Stimulated activated CD8-positive, alpha-beta memory T cell treated with anti-CD3 and anti-CD28 coated beads, Interleukin-15, amount 100 ng/mL, for 4 hours (primary cell): ENCODE results near the gene SH2D1B.

Experiments
- DNase-seq, 2 donors: peaks; one replicate each; pipeline ENCODE4 v3.0.0-alpha.2; 2020; ENCODE audit warnings: low read depth in 2 of 2

The SH2D1B gene

DNA sequence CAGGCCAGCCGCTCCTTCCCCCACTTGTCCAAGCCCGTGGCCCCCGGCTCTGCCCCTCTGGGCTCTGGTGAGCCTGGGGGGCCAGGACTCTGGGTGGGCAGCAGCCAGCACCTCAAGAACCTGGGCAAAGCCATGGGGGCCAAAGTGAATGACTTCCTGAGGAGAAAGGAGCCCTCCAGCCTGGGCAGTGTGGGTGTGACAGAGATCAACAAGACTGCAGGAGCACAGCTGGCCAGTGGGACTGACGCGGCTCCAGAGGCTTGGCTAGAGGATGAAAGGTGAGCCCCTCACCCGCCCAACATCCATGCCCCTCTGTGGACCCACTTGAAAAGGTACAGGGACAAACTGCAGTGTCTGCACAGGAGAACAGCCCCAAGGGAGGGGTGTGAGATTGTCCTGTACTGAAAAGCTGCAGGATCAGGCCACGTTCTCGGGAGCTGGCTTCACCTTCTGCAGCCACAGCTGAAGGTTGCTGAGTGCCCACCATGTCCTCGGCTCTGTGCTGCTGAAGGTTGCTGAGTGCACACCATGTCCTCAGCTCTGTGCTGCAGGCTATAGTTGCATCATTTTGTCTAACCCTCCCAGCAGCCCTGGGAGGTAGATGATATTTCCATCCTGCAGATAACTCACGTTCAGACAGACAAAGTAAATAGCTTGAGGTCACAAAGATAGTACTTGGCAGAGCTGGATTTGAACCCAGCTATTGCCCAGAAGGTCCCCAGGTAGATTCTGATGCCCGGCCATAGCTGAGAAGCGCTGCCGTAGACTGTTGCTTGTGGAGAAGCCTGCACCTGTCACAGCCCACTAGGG is 29.8 kb downstream of the SH2D1B start:
- no peak for DNase-seq

GRCh38 chr1:162381383-162381782 is 30.6 kb downstream of the SH2D1B start, which contains the start of gene C1orf226:
TSS of gene C1orf226 (plus strand) at chr1:162381728. CDS start at chr1:162381902, 174 bp downstream.
- DNase-seq = no peak

DNA sequence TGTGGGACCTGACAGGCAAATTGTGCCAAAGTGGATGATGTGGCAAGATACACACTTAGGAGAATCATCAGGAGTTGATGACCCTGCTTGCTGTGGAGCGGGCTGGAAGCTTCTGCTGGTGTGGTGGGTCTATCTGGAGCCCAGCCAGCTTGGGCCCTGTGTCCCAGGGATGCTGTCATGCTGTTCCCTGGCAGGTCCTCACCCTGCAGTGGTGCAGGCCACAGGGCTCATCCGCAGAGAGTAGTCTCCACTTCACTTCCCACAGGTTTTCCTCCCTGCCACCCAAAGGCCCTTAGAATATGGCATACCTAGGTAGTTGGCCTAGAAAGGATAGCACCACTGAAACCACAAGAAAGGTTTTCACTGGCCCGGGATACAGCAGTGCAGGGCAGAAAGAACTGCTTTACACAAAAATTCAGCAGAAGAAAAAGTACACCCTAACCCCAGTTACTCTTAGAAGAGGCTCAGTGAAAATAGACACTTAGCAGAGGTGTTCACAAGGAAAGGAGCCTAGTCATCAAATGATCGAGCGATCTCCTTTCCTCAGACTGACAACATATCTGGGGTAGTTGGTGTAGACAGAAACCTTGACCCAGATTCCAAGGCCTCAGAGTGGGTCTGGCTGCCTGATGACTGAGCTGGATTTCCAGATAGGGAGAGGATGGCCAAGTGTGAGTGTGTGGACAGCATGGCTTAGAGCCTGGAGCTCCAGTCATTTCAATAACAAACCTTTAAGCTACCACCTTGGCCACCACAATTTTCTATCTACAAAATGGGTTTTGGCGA is 31.7 kb downstream of the SH2D1B start:
- DNase-seq = no peak

DNA sequence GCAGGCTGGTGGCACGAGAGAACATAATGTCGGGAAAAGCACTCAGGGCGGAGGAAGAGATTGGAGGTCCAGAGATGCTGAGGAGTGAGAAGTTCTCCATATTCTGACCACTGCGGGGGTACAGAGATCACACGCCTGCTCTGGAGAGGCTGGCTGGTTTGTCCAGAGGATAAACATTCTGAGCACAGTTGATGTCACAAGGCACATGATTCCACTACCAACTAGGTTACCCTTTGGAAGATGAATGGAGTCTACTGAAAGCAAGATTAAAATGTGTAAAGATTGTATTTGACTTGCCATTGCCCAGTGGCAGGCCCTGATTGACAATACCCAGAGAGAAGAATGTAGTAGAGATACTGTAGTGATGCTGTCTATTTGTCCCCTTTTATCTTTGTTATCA is 35.2 kb downstream of the SH2D1B start, which contains the start of gene SPATA46:
SPATA46 (minus strand) TSS at position 164 of the 400 bp plus-strand sequence; CDS start at position 100, 64 bp downstream.
- no peak for DNase-seq

DNA sequence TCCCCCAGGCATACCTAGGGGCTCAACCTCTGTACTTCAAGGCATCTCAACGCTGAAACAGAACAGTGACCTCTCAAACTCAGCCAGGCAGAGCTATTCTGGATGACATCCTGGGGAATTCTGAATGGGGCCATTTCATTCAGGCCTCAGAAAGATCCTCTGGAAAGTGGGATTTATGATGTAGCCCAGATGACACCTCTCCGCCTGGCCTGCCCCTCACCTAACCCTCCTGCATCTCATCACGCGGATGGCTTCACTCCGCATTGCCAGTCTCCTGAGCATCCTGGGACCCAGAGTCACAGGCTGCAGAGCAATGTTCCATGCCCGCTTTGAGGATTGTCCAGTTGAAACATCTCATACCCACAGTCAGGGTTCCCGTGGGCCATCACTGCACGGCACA is 36.5 kb downstream of the SH2D1B start:
- no peak for DNase-seq

- DNase-seq = no peak
Observed at GRCh38 chr1:162374406-162374805, 37.5 kb downstream of the SH2D1B start.

GRCh38 chr1:162373541-162374260 is 38.2 kb downstream of the SH2D1B start:
- no peak for DNase-seq

- no peak for DNase-seq
Observed at GRCh38 chr1:162373072-162373427, 38.9 kb downstream of the SH2D1B start.

GRCh38 chr1:162372159-162373071 is 39.5 kb downstream of the SH2D1B start:
- DNase-seq = no peak

- no peak for DNase-seq
Observed at GRCh38 chr1:162371611-162372010, 40.3 kb downstream of the SH2D1B start.

GRCh38 chr1:162370721-162371120 is 41.2 kb downstream of the SH2D1B start:
- no peak for DNase-seq

DNA sequence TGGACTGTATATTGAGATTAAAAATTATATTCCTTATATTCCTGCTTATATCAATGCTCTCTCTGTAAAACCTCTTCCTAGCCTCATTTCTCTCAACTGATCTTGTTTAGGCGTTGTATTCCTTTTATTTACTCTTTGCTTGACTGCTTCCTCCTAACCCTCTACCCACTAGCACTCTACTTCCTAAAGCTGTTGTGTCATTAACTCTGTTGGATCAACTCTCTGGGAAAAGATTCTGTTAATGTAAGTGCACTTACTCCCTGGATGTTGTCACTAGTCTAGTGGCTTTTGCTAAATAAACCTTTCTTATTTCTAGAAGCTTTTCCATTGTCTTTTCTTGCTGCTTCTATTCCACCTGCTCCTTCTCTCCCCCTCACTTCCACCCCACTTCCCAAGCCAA is 41.8 kb downstream of the SH2D1B start:
- DNase-seq = no peak

DNA sequence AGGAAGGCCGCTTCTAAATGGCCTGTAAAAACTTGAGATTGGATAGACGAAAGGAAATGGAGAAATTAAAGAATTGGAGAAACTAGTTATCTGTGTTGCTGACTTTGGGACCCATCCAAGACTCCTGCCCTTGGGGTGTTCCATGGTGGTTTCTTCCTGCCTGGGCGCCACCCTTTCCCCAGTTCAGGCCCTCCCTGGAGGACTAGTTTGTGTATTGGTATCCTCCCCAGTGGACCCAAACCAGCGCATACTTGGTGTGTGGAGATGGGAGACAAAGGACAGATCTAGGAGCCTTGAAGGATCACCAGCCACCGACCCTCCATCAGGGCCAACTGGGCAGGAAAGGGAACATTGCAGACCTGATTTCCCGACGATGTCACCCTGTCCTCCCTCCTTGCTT is 42.4 kb downstream of the SH2D1B start:
- DNase-seq = no peak

- DNase-seq = no peak
Observed at GRCh38 chr1:162368451-162368850, 43.5 kb downstream of the SH2D1B start.

DNA sequence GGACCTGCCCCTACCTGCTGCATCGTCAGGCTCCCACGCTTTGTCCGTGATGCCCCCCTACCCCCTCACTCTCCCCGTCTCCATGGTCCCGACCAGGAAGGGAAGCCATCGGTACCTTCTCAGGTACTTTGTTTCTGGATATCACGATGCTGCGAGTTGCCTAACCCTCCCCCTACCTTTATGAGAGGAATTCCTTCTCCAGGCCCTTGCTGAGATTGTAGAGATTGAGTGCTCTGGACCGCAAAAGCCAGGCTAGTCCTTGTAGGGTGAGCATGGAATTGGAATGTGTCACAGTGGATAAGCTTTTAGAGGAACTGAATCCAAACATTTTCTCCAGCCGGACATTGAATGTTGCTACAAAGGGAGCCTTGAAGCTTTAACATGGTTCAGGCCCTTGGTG is 44.2 kb downstream of the SH2D1B start:
- DNase-seq = no peak

DNA sequence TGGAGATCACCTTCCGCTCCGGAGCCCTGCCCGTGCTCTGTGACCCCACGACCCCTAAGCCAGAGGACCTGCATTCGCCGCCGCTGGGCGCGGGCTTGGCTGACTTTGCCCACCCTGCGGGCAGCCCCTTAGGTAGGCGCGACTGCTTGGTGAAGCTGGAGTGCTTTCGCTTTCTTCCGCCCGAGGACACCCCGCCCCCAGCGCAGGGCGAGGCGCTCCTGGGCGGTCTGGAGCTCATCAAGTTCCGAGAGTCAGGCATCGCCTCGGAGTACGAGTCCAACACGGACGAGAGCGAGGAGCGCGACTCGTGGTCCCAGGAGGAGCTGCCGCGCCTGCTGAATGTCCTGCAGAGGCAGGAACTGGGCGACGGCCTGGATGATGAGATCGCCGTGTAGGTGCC is 44.9 kb downstream of the SH2D1B start:
- DNase-seq = no peak

DNA sequence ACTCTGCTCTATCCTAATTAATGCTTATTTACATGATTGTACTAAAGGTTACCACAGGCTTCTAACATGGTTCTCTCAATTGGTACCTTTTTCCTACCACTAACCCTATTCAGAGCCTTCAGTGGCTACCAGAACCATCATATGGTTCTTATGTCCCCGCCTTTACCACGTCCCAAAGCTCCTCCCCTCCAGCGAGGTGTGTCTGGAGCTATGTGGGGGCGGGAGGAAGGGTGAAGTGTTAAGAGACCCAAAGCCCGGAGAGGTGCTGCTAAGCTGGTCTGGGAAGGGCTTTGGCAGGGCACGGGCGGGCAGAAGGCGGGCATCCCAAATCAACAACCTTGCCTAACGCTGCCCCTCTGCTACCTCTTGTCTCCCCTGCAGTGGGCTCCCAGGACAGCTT is 45.3 kb downstream of the SH2D1B start:
- DNase-seq = no peak

GRCh38 chr1:162366149-162366548 is 45.8 kb downstream of the SH2D1B start:
- no peak for DNase-seq

GRCh38 chr1:162365284-162366020 is 46.5 kb downstream of the SH2D1B start:
- DNase-seq = no peak

DNA sequence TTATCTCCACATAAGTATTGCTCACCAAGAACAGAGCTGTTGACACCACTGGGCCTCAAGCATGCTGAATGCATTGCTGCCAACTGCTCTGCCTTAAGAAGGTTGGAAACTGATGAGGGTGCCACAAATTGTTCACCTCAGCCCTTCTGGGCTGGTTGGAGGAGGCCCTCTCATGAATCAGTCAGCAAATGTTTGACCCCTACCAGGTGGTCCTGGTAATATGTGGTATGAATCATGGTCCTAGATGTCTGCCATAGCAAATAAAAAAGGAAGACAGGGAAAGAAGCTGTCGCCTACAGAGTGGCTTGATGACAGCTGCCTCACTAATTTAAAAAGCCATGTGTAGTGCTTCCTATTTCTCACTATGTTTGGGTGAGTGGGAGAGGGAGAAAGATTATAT is 47.4 kb downstream of the SH2D1B start:
- no peak for DNase-seq

DNA sequence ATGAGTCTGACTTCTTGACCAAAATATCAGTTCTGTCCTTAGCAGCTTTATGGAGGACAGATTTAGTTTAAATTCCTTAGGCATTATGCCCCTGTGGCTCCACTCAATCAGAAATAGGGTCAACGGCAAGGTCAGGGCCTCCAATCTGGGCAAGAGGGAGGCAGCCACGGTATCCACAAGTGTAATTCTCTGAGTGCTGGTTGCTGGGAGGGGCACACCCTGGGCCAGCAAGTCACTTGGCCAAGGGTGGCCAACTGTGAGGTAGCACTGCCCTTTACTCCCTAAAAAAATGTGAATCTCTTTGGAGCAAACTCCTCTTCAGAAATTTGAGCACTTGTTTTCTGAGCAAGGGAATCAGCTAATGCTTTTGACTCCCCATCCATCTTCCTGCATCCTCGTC is 48.1 kb downstream of the SH2D1B start:
- no peak for DNase-seq
